ENCODE results near the gene TMED6.

TMED6 gene

GRCh38 chr16:69381231-69381630, 29.6 kb upstream of the TMED6 start:
- Histone ChIP-seq H3K36me3 (ENCODE audit: low read length) (peaks cover 32% of the 10 kb centered on the region), H3K27ac (ENCODE audit: low read depth, low read length) (no peak overlapping the region), H3K9me2 (replicated peaks; ENCODE audit: insufficient read depth, low read length) (no peaks in the 10 kb centered on the region), H2AFZ (ENCODE audit: low read depth, low read length, severe bottlenecking) (no peak overlapping the region), H3K4me3 (ENCODE audit: insufficient read depth, low read length, poor library complexity, severe bottlenecking) (no peak overlapping the region), H4K20me1 (ENCODE audit: low read depth, low read length) (no peaks in the 10 kb centered on the region), H3K4me2 (ENCODE audit: low read depth, low read length, poor library complexity, severe bottlenecking) (no peak overlapping the region), H3K27me3 (ENCODE audit: low read length) (no peaks in the 10 kb centered on the region), H3K79me2 (ENCODE audit: insufficient read depth, low read length) (peaks cover 46% of the 10 kb centered on the region), H3K9ac (ENCODE audit: low read length) (no peak overlapping the region), H3F3A (ENCODE audit: insufficient read depth) (peaks cover 11% of the 10 kb centered on the region; the same call in 1 of the 2 replicates), H3K9me3 (ENCODE audit: insufficient read depth, low read length) (no peaks in the 10 kb centered on the region)
- no peak for TF ChIP-seq EZH2phosphoT487 (conservative IDR thresholded peaks at IDR 0.05; ENCODE audit: low read length)
- TF ChIP-seq CTCF (IDR thresholded peaks at IDR 0.05; ENCODE audit: insufficient read depth, low read length, poor library complexity, severe bottlenecking): no peak

- no peaks in the 10 kb centered on the region for H4K20me1 ChIP-seq (ENCODE audit: low read depth, low read length)
- no peak overlapping the region for H2AFZ ChIP-seq (ENCODE audit: low read depth, low read length, severe bottlenecking)
- H3K9me2 ChIP-seq (replicated peaks; ENCODE audit: insufficient read depth, low read length): no peaks in the 10 kb centered on the region
- H3F3A ChIP-seq (ENCODE audit: insufficient read depth): peaks cover 8% of the 10 kb centered on the region; the same call in 1 of the 2 replicates
- no peak overlapping the region for H3K4me3 ChIP-seq (ENCODE audit: insufficient read depth, low read length, poor library complexity, severe bottlenecking)
- H3K36me3 ChIP-seq (ENCODE audit: low read length): peaks cover 27% of the 10 kb centered on the region
- peaks cover 29% of the 10 kb centered on the region for H3K79me2 ChIP-seq (ENCODE audit: insufficient read depth, low read length)
- no peaks in the 10 kb centered on the region for H3K27me3 ChIP-seq (ENCODE audit: low read length)
- no peak overlapping the region for H3K27ac ChIP-seq (ENCODE audit: low read depth, low read length)
- no peak overlapping the region for H3K9ac ChIP-seq (ENCODE audit: low read length)
- H3K4me2 ChIP-seq (ENCODE audit: low read depth, low read length, poor library complexity, severe bottlenecking): no peak overlapping the region
- no peaks in the 10 kb centered on the region for H3K9me3 ChIP-seq (ENCODE audit: insufficient read depth, low read length)
- no peak for TF ChIP-seq CTCF (IDR thresholded peaks at IDR 0.05; ENCODE audit: insufficient read depth, low read length, poor library complexity, severe bottlenecking)
- no peak for TF ChIP-seq EZH2phosphoT487 (conservative IDR thresholded peaks at IDR 0.05; ENCODE audit: low read length)
Observed at GRCh38 chr16:69378760-69379159, 27.2 kb upstream of the TMED6 start.

- Histone ChIP-seq H3K79me2 (ENCODE audit: insufficient read depth, low read length) (peaks cover 21% of the 10 kb centered on the region), H3K9ac (ENCODE audit: low read length) (no peak overlapping the region), H3K9me3 (ENCODE audit: insufficient read depth, low read length) (no peaks in the 10 kb centered on the region), H3K27me3 (ENCODE audit: low read length) (no peaks in the 10 kb centered on the region), H2AFZ (ENCODE audit: low read depth, low read length, severe bottlenecking) (no peak overlapping the region), H3K36me3 (ENCODE audit: low read length) (peaks cover 20% of the 10 kb centered on the region), H3K4me2 (ENCODE audit: low read depth, low read length, poor library complexity, severe bottlenecking) (no peak overlapping the region), H3K9me2 (replicated peaks; ENCODE audit: insufficient read depth, low read length) (no peaks in the 10 kb centered on the region), H3F3A (ENCODE audit: insufficient read depth) (peaks cover 8% of the 10 kb centered on the region; the same call in 1 of the 2 replicates), H3K27ac (ENCODE audit: low read depth, low read length) (no peak overlapping the region), H4K20me1 (ENCODE audit: low read depth, low read length) (no peaks in the 10 kb centered on the region), H3K4me3 (ENCODE audit: insufficient read depth, low read length, poor library complexity, severe bottlenecking) (no peak overlapping the region)
- TF ChIP-seq EZH2phosphoT487 (conservative IDR thresholded peaks at IDR 0.05; ENCODE audit: low read length) (no peak), CTCF (IDR thresholded peaks at IDR 0.05; ENCODE audit: insufficient read depth, low read length, poor library complexity, severe bottlenecking) (no peak)
Observed at GRCh38 chr16:69378036-69378435, 26.4 kb upstream of the TMED6 start.

Measured in SU-DHL-6 (cell line).